Endodermal cell (in vitro differentiated cells): ENCODE results near the gene RAB9A. TPM values are rescaled to one million over a fixed set of nuclear protein-coding genes. Genes with fewer than 3 reads are reported as not detected.

Experiments used
- DNase-seq: peaks from one replicate; pipeline ENCODE4 v3.0.0-alpha.2; 2017
- H3K27ac ChIP-seq: 2 replicates; pipeline ENCODE4 v1.5.1; 2013; ENCODE audit warnings: mild to moderate bottlenecking, low read depth, low read length, moderate library complexity
- H3K27me3 ChIP-seq: 2 replicates; pipeline ENCODE4 v1.6.1; 2013; ENCODE audit warnings: mild to moderate bottlenecking, low read length, moderate library complexity; ENCODE audit not compliant: insufficient read depth, control insufficient read depth, poor library complexity, severe bottlenecking
- H3K36me3 ChIP-seq: 2 replicates; pipeline ENCODE4 v1.7.0; 2013; ENCODE audit warnings: mild to moderate bottlenecking, low read length, moderate library complexity; ENCODE audit not compliant: control insufficient read depth, insufficient read depth
- H3K4me1 ChIP-seq: one replicate; pipeline ENCODE4 v1.7.0; 2013; ENCODE audit warnings: low read length; ENCODE audit not compliant: control insufficient read depth, insufficient read depth
- H3K4me3 ChIP-seq: 2 replicates; pipeline ENCODE4 v1.5.1; 2013; ENCODE audit warnings: mild to moderate bottlenecking, low read length, moderate library complexity
- H3K9ac ChIP-seq: 2 replicates; pipeline ENCODE4 v1.6.1; 2013; ENCODE audit warnings: mild to moderate bottlenecking, low read length, moderate library complexity; ENCODE audit not compliant: poor library complexity, severe bottlenecking; ENCODE audit errors: extremely low read depth
- H3K9me3 ChIP-seq: 2 replicates; pipeline ENCODE4 v1.6.1; 2013; ENCODE audit warnings: mild to moderate bottlenecking, low read length, moderate library complexity; ENCODE audit not compliant: control insufficient read depth
- H3K27ac Mint-ChIP-seq: 2 replicates; pipeline ENCODE4 v1.8.0; 2020; ENCODE audit warnings: mixed read lengths
- H3K27me3 Mint-ChIP-seq: 2 replicates; pipeline ENCODE4 v1.8.0; 2021; ENCODE audit warnings: mild to moderate bottlenecking, mixed read lengths; ENCODE audit not compliant: insufficient read depth
- H3K36me3 Mint-ChIP-seq: 2 replicates; pipeline ENCODE4 v1.8.0; 2020; ENCODE audit warnings: low read depth, mixed read lengths
- H3K4me1 Mint-ChIP-seq: 2 replicates; pipeline ENCODE4 v1.8.0; 2020; ENCODE audit warnings: mixed read lengths
- H3K4me3 Mint-ChIP-seq: 2 replicates; pipeline ENCODE4 v1.8.0; 2020; ENCODE audit warnings: mild to moderate bottlenecking, moderate library complexity, mixed read lengths
- H3K9me3 Mint-ChIP-seq: 2 replicates; pipeline ENCODE4 v1.8.0; 2020; ENCODE audit warnings: mild to moderate bottlenecking, mixed read lengths
- CTCF ChIP-seq: fragments of 200-600 bp; sonication (generic); conservative IDR thresholded peaks from 2 replicates; pipeline ENCODE4 v1.5.0; 2021; ENCODE audit warnings: antibody characterized with exemption, mild to moderate bottlenecking
- WGBS, 2 experiments: methylation state at CpG; one replicate each; pipeline versions ENCODE4 v1.1.5 to v1.1.7; 2013; ENCODE audit warnings: missing lambda C conversion rate in 2 of 2, mixed read lengths in 1 of 2; ENCODE audit not compliant: insufficient coverage in 1 of 2, insufficient read length in 1 of 2; 5-methylcytosine and 5-hydroxymethylcytosine counted together
- total RNA-seq, 2 donors: library from RNA; stranded (reverse); fragmentation: NEBNext Ultra II Directional in 1 of 2; extraction: Animal tissue kit (Norgen Biotek cat#: 25700) in 1 of 2; gene quantifications; 2 replicates in 1 of 2; 3 replicates in 1 of 2; pipeline ENCODE4 v1.2.1, GENCODE V29; 2021

RAB9A gene
- total RNA-seq, 2 donors from 2014 or later, result 22.3 to 28.0 TPM

- peaks cover under 1% of the 10 kb centered on the region for H3K4me1 Mint-ChIP-seq
- H3K27me3 Mint-ChIP-seq, result no peaks in the 10 kb centered on the region
- WGBS, 2 experiments, result 67 to 80% methylated on average over 1 of the region's 2 CpGs
- TF ChIP-seq CTCF, result peak; percentile 68
- peaks cover 42% of the 10 kb centered on the region for H3K36me3 Mint-ChIP-seq
- Histone ChIP-seq H3K36me3 (peaks cover 69% of the 10 kb centered on the region), H3K27me3 (no peaks in the 10 kb centered on the region), H3K9ac (no peak overlapping the region), H3K4me1 (peaks cover 3% of the 10 kb centered on the region), H3K9me3 (no peaks in the 10 kb centered on the region), H3K4me3 (no peak overlapping the region), H3K27ac (no peak overlapping the region)
- peak; percentile 59 for DNase-seq
- no peak overlapping the region for H3K27ac Mint-ChIP-seq
- no peak overlapping the region for H3K4me3 Mint-ChIP-seq
- H3K9me3 Mint-ChIP-seq, result peaks cover 47% of the 10 kb centered on the region
Observed at GRCh38 chrX:13747836-13748235, 58.9 kb downstream of the RAB9A start.

GRCh38 chrX:13748486-13748885 is 59.6 kb downstream of the RAB9A start:
- no peak overlapping the region for H3K4me3 ChIP-seq
- H3K4me1 ChIP-seq, result peaks cover 3% of the 10 kb centered on the region
- H3K4me1 Mint-ChIP-seq, result no peaks in the 10 kb centered on the region
- H3K27ac Mint-ChIP-seq, result no peak overlapping the region
- TF ChIP-seq CTCF, result no peak
- H3K4me3 Mint-ChIP-seq, result no peak overlapping the region
- H3K9me3 Mint-ChIP-seq, result peaks cover 47% of the 10 kb centered on the region
- WGBS, 2 experiments, result 83 to 93% methylated on average over 3 of the region's 3 CpGs
- H3K9me3 ChIP-seq, result no peaks in the 10 kb centered on the region
- peaks cover 68% of the 10 kb centered on the region for H3K36me3 ChIP-seq
- no peaks in the 10 kb centered on the region for H3K27me3 ChIP-seq
- H3K27me3 Mint-ChIP-seq, result no peaks in the 10 kb centered on the region
- H3K9ac ChIP-seq, result no peak overlapping the region
- H3K36me3 Mint-ChIP-seq, result peaks cover 47% of the 10 kb centered on the region
- no peak overlapping the region for H3K27ac ChIP-seq
- DNase-seq, result no peak

GRCh38 chrX:13750204-13750603 is 61.3 kb downstream of the RAB9A start:
- H3K36me3 ChIP-seq, result peaks cover 59% of the 10 kb centered on the region
- no peak for DNase-seq
- H3K27ac ChIP-seq, result no peak overlapping the region
- no peak overlapping the region for H3K4me3 ChIP-seq
- H3K9me3 ChIP-seq, result no peaks in the 10 kb centered on the region
- peaks cover under 1% of the 10 kb centered on the region for H3K4me1 Mint-ChIP-seq
- H3K4me1 ChIP-seq, result peaks cover 3% of the 10 kb centered on the region
- no peaks in the 10 kb centered on the region for H3K27me3 Mint-ChIP-seq
- no peaks in the 10 kb centered on the region for H3K27me3 ChIP-seq
- TF ChIP-seq CTCF, result peak; percentile 77
- no peak overlapping the region for H3K4me3 Mint-ChIP-seq
- peaks cover 46% of the 10 kb centered on the region for H3K36me3 Mint-ChIP-seq
- H3K9me3 Mint-ChIP-seq, result peaks cover 40% of the 10 kb centered on the region
- H3K9ac ChIP-seq, result no peak overlapping the region
- no peak overlapping the region for H3K27ac Mint-ChIP-seq
